Measurements from ENCODE around the gene DTNBP1.

The DTNBP1 gene

GRCh38 chr6:15662326-15663129 lies at the start of gene DTNBP1:
Gene DTNBP1 (minus strand): TSS chr6:15663028. CDS start chr6:15662869, 159 bp downstream.
- TF ChIP-seq CTCF (IDR thresholded peaks at IDR 0.05; ENCODE audit: extremely low read depth, insufficient read depth, missing control alignments): no peak
- in situ Hi-C loops (cut with MboI; ENCODE audit: low pct_unique_long_range_greater_than_20kb, low sequenced_read_pairs, unreplicated experiment): no loop called here

GRCh38 chr6:15709651-15710269 lies 46.9 kb upstream of the DTNBP1 start:
- no peak for DNase-seq (ENCODE audit: low spot score)
- TF ChIP-seq CTCF (IDR thresholded peaks at IDR 0.05; ENCODE audit: extremely low read depth, insufficient read depth, missing control alignments): no peak
- in situ Hi-C loops (cut with MboI; ENCODE audit: low pct_unique_long_range_greater_than_20kb, low sequenced_read_pairs, unreplicated experiment): no loop called here

More at GRCh38 chr6:15662326-15663129, at the start of gene DTNBP1:
- DNase-seq (ENCODE audit: low spot score): peak; percentile 93

- in situ Hi-C loops (cut with MboI; ENCODE audit: low pct_unique_long_range_greater_than_20kb, low sequenced_read_pairs, unreplicated experiment): no loop called here
- TF ChIP-seq CTCF (IDR thresholded peaks at IDR 0.05; ENCODE audit: extremely low read depth, insufficient read depth, missing control alignments): no peak
- DNase-seq (ENCODE audit: low spot score): no peak
Observed at GRCh38 chr6:15708231-15708630, 45.4 kb upstream of the DTNBP1 start.

- no peak for DNase-seq (ENCODE audit: low spot score)
- in situ Hi-C loops (cut with MboI; ENCODE audit: low pct_unique_long_range_greater_than_20kb, low sequenced_read_pairs, unreplicated experiment): no loop called here
- TF ChIP-seq CTCF (IDR thresholded peaks at IDR 0.05; ENCODE audit: extremely low read depth, insufficient read depth, missing control alignments): no peak
Observed at GRCh38 chr6:15705981-15706380, 43.2 kb upstream of the DTNBP1 start.

- TF ChIP-seq CTCF (IDR thresholded peaks at IDR 0.05; ENCODE audit: extremely low read depth, insufficient read depth, missing control alignments): no peak
- no peak for DNase-seq (ENCODE audit: low spot score)
- in situ Hi-C loops (cut with MboI; ENCODE audit: low pct_unique_long_range_greater_than_20kb, low sequenced_read_pairs, unreplicated experiment): no loop called here
Observed at GRCh38 chr6:15698471-15698870, 35.6 kb upstream of the DTNBP1 start.

- DNase-seq (ENCODE audit: low spot score): no peak
- TF ChIP-seq CTCF (IDR thresholded peaks at IDR 0.05; ENCODE audit: extremely low read depth, insufficient read depth, missing control alignments): no peak
- in situ Hi-C loops (cut with MboI; ENCODE audit: low pct_unique_long_range_greater_than_20kb, low sequenced_read_pairs, unreplicated experiment): no loop called here
Observed at GRCh38 chr6:15697895-15698294, 35.1 kb upstream of the DTNBP1 start.

Measured in GM13977 (cell line).